ENCODE results near the gene TEX44.
A peak's percentile ranks its signal among the peaks of the same experiment; 100 is the strongest.

DNA sequence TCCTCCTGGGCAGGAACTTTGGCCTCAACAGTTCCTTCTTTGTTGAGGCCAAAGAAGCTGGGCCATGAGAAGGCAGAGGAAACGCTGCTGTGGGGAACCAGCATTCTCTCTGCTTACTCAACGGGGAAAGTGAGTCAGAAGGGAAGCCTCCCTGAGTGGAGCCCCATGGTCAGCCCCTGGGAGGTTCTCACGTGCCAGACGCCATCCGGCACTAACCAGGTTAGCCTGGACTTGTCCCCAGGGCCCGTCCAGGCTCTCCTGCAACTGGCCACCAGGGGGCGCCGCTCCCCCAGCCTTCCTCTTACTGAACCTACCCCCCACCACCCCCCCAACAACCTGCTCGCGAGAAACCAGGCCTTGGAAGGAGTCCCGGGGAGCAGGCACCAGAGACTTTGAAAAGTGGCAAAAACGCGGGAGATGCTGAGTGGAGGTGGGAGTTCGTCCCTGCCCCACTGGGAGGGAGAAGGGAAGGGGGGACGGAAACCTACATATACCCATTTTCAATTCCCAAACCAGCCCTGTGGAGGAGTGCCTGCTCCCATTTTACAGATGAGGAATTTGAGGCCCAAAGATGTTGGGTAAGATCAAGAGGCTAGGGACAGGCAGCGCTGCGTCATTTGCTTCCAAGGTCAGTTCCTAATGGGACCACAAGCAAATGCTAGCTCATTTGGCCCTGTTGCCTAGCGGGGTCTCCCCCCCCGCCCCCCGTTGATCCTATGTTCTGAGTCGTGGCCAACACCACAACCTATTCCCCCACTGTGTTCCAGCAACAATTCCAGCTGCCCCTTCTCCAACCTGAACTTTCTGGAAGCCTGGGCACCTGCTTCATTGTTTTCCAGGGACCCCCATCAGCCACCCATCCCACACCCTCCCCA lies 20.0 kb downstream of the TEX44 start:
- TF ChIP-seq, protein P1, sequence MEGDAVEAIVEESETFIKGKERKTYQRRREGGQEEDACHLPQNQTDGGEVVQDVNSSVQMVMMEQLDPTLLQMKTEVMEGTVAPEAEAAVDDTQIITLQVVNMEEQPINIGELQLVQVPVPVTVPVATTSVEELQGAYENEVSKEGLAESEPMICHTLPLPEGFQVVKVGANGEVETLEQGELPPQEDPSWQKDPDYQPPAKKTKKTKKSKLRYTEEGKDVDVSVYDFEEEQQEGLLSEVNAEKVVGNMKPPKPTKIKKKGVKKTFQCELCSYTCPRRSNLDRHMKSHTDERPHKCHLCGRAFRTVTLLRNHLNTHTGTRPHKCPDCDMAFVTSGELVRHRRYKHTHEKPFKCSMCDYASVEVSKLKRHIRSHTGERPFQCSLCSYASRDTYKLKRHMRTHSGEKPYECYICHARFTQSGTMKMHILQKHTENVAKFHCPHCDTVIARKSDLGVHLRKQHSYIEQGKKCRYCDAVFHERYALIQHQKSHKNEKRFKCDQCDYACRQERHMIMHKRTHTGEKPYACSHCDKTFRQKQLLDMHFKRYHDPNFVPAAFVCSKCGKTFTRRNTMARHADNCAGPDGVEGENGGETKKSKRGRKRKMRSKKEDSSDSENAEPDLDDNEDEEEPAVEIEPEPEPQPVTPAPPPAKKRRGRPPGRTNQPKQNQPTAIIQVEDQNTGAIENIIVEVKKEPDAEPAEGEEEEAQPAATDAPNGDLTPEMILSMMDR (IDR thresholded peaks at IDR 0.05) = peak; percentile 87 to 99 (median 94)
- TF ChIP-seq POLR2A (IDR thresholded peaks at IDR 0.05) = peak in 1 of 2 donors; percentile 22
